Loucy (cell line): Measurements from ENCODE around the gene AGAP3.

Source experiments
- H2AFZ ChIP-seq: fragments of 200-600 bp; sonication (generic); 2 replicates; pipeline ENCODE4 v1.6.0; 2016; ENCODE audit warnings: antibody characterized with exemption, mild to moderate bottlenecking, low read length, moderate library complexity
- H3F3A ChIP-seq: fragments of 200-600 bp; 2 replicates; pipeline ENCODE4 v1.6.0; 2016; ENCODE audit warnings: antibody characterized with exemption, low read depth, mild to moderate bottlenecking
- H3K27me3 ChIP-seq: fragments of 200-600 bp; sonication (generic); 2 replicates; pipeline ENCODE4 v1.6.1; 2014; ENCODE audit warnings: low read length, mild to moderate bottlenecking; ENCODE audit not compliant: insufficient read depth, poor library complexity, severe bottlenecking
- H3K36me3 ChIP-seq: fragments of 200-600 bp; sonication (generic); 2 replicates; pipeline ENCODE4 v1.6.1; 2016; ENCODE audit warnings: low read length; ENCODE audit not compliant: insufficient read depth
- H3K4me1 ChIP-seq: fragments of 200-600 bp; sonication (generic); 2 replicates; pipeline ENCODE4 v1.5.1; 2014; ENCODE audit warnings: low read length, mild to moderate bottlenecking; ENCODE audit not compliant: insufficient read depth, poor library complexity, severe bottlenecking
- H3K4me2 ChIP-seq: fragments of 200-600 bp; sonication (generic); 2 replicates; pipeline ENCODE4 v1.6.0; 2014; ENCODE audit warnings: antibody characterized with exemption, low read length, low read depth, mild to moderate bottlenecking; ENCODE audit not compliant: poor library complexity, severe bottlenecking
- H3K4me3 ChIP-seq: fragments of 200-600 bp; sonication (generic); 2 replicates; pipeline ENCODE4 v1.5.1; 2014; ENCODE audit warnings: low read length, mild to moderate bottlenecking, mixed read lengths; ENCODE audit not compliant: poor library complexity, severe bottlenecking
- H3K79me2 ChIP-seq: fragments of 200-600 bp; sonication (generic); 2 replicates; pipeline ENCODE4 v1.6.1; 2014; ENCODE audit warnings: low read length; ENCODE audit not compliant: insufficient read depth
- H3K9ac ChIP-seq: fragments of 200-600 bp; sonication (generic); 2 replicates; pipeline ENCODE4 v1.6.0; 2014; ENCODE audit warnings: mild to moderate bottlenecking, low read depth, low read length, moderate library complexity; ENCODE audit not compliant: poor library complexity, severe bottlenecking
- H3K9me2 ChIP-seq: fragments of 200-600 bp; sonication (generic); replicated peaks from 2 replicates; pipeline ENCODE4 v1.6.1; 2016; ENCODE audit warnings: low read depth, low read length, mixed read lengths
- H3K9me3 ChIP-seq: fragments of 200-600 bp; sonication (generic); 2 replicates; pipeline ENCODE4 v1.6.1; 2014; ENCODE audit warnings: mild to moderate bottlenecking, antibody characterized with exemption, low read length, low read depth; ENCODE audit not compliant: insufficient read depth
- H4K20me1 ChIP-seq: fragments of 200-600 bp; sonication (generic); 2 replicates; pipeline ENCODE4 v1.6.0; 2014; ENCODE audit warnings: antibody characterized with exemption, low read length, mild to moderate bottlenecking; ENCODE audit not compliant: insufficient read depth, poor library complexity, severe bottlenecking
- CTCF ChIP-seq: fragments of 200-600 bp; sonication (generic); conservative IDR thresholded peaks from 2 replicates; pipeline ENCODE4 v1.5.1; 2014; ENCODE audit warnings: mild to moderate bottlenecking, antibody characterized with exemption, low read length
- EZH2phosphoT487 ChIP-seq: fragments of 200-600 bp; IDR thresholded peaks from 2 replicates; pipeline ENCODE4 v1.6.1; 2018; ENCODE audit warnings: antibody characterized with exemption, mild to moderate bottlenecking, moderate library complexity, borderline replicate concordance

AGAP3 gene

GRCh38 chr7:151073990-151074389, 12.3 kb upstream of the AGAP3 start:
- Histone ChIP-seq H3K4me1 (peaks cover 8% of the 10 kb centered on the region), H3K4me2 (no peak overlapping the region), H3K9me2 (no peaks in the 10 kb centered on the region), H4K20me1 (peaks cover under 1% of the 10 kb centered on the region), H3K79me2 (peaks cover 2% of the 10 kb centered on the region; the same call in 1 of the 2 replicates), H3K9me3 (no peaks in the 10 kb centered on the region), H3K27me3 (no peaks in the 10 kb centered on the region), H3F3A (0 out of 2 replicates have a peak, but pooled peaks cover 5% of the 10 kb centered on the region), H3K4me3 (no peak overlapping the region), H3K36me3 (peaks cover 59% of the 10 kb centered on the region; the same call in 1 of the 2 replicates), H2AFZ (no peak overlapping the region), H3K9ac (no peak overlapping the region)
- no peak for TF ChIP-seq CTCF

GRCh38 chr7:151074817-151075661, 11.2 kb upstream of the AGAP3 start:
- no peaks in the 10 kb centered on the region for H3K9me3 ChIP-seq
- H3K4me1 ChIP-seq = peaks cover 15% of the 10 kb centered on the region
- TF ChIP-seq EZH2phosphoT487 (no peak), CTCF (no peak)
- 0 out of 2 replicates have a peak, but pooled peaks cover 5% of the 10 kb centered on the region for H3F3A ChIP-seq
- H3K79me2 ChIP-seq = peaks cover 12% of the 10 kb centered on the region
- no peak overlapping the region for H2AFZ ChIP-seq
- no peak overlapping the region for H3K4me2 ChIP-seq
- no peak overlapping the region for H3K4me3 ChIP-seq
- H3K9me2 ChIP-seq = no peaks in the 10 kb centered on the region
- H3K36me3 ChIP-seq = peaks cover 50% of the 10 kb centered on the region; the same call in 1 of the 2 replicates
- H3K27me3 ChIP-seq = no peaks in the 10 kb centered on the region
- H4K20me1 ChIP-seq = peaks cover 10% of the 10 kb centered on the region
- H3K9ac ChIP-seq = no peak overlapping the region

- Histone ChIP-seq H3F3A (0 out of 2 replicates have a peak, but pooled peaks cover 5% of the 10 kb centered on the region), H3K9me2 (no peaks in the 10 kb centered on the region), H3K79me2 (peaks cover 18% of the 10 kb centered on the region), H3K4me3 (no peak overlapping the region), H3K27me3 (no peaks in the 10 kb centered on the region), H3K4me2 (no peak overlapping the region), H3K4me1 (peaks cover 15% of the 10 kb centered on the region), H3K36me3 (peaks cover 45% of the 10 kb centered on the region; the same call in 1 of the 2 replicates), H3K9ac (no peak overlapping the region), H4K20me1 (peaks cover 14% of the 10 kb centered on the region), H2AFZ (no peak overlapping the region), H3K9me3 (no peaks in the 10 kb centered on the region)
- TF ChIP-seq EZH2phosphoT487 (no peak), CTCF (no peak)
These were observed 10.7 kb upstream of the AGAP3 start for GRCh38 chr7:151075662-151075971.
